ENCODE data around the gene NTM. TPM values are rescaled to one million over a fixed set of nuclear protein-coding genes. Genes with fewer than 3 reads are reported as not detected.
A peak's percentile ranks its signal among the peaks of the same experiment; 100 is the strongest.

NTM gene
- total RNA-seq, 1 donor: 52.2 TPM

- TF ChIP-seq CTCF (IDR thresholded peaks at IDR 0.05; ENCODE audit: insufficient read depth, low read length): no peak
Observed at GRCh38 chr11:131571571-131571970, 201.2 kb downstream of the NTM start.

GRCh38 chr11:131572423-131572822, 202.0 kb downstream of the NTM start:
- no peak overlapping the region for H3K4me3 ChIP-seq (ENCODE audit: low read depth, low read length)
- DNase-seq (ENCODE audit: low read depth): no peak
- no peak for TF ChIP-seq CTCF (IDR thresholded peaks at IDR 0.05; ENCODE audit: insufficient read depth, low read length)

More at GRCh38 chr11:131571571-131571970, 201.2 kb downstream of the NTM start:
- no peak overlapping the region for H3K4me3 ChIP-seq (ENCODE audit: low read depth, low read length)
- DNase-seq (ENCODE audit: low read depth): no peak

- no peak overlapping the region for H3K4me3 ChIP-seq (ENCODE audit: low read depth, low read length)
- peak; percentile 48 for TF ChIP-seq CTCF (IDR thresholded peaks at IDR 0.05; ENCODE audit: insufficient read depth, low read length)
- DNase-seq (ENCODE audit: low read depth): peak; percentile 8
Observed at GRCh38 chr11:131579932-131580387, 209.5 kb downstream of the NTM start.

GRCh38 chr11:131580476-131580875, 210.1 kb downstream of the NTM start:
- no peak for DNase-seq (ENCODE audit: low read depth)
- no peak overlapping the region for H3K4me3 ChIP-seq (ENCODE audit: low read depth, low read length)
- TF ChIP-seq CTCF (IDR thresholded peaks at IDR 0.05; ENCODE audit: insufficient read depth, low read length): no peak

- no peak overlapping the region for H3K4me3 ChIP-seq (ENCODE audit: low read depth, low read length)
- no peak for DNase-seq (ENCODE audit: low read depth)
- no peak for TF ChIP-seq CTCF (IDR thresholded peaks at IDR 0.05; ENCODE audit: insufficient read depth, low read length)
Observed at GRCh38 chr11:131581046-131581445, 210.6 kb downstream of the NTM start.

GRCh38 chr11:131582021-131582525, 211.7 kb downstream of the NTM start:
- no peak for TF ChIP-seq CTCF (IDR thresholded peaks at IDR 0.05; ENCODE audit: insufficient read depth, low read length)
- H3K4me3 ChIP-seq (ENCODE audit: low read depth, low read length): no peak overlapping the region
- no peak for DNase-seq (ENCODE audit: low read depth)

GRCh38 chr11:131583421-131583820, 213.0 kb downstream of the NTM start:
- H3K4me3 ChIP-seq (ENCODE audit: low read depth, low read length): no peak overlapping the region
- TF ChIP-seq CTCF (IDR thresholded peaks at IDR 0.05; ENCODE audit: insufficient read depth, low read length): no peak
- no peak for DNase-seq (ENCODE audit: low read depth)

Data from fibroblast of the aortic adventitia (primary cell).